Measurements from ENCODE around the gene ZDHHC19.
"Not testable (repeated sequence)": the region's sequence is repeated elsewhere in the genome, so short reads cannot be mapped to it uniquely, and the experiment has no call there.

ZDHHC19 gene

GRCh38 chr3:196205442-196206205 is 5.6 kb downstream of the ZDHHC19 start:
- not testable (repeated sequence) for DNase-seq (ENCODE audit: low read depth in 1 of 2, low spot score in 1 of 2)

GRCh38 chr3:196203846-196204245 is 7.4 kb downstream of the ZDHHC19 start:
- no peak for DNase-seq (ENCODE audit: low read depth in 1 of 2, low spot score in 1 of 2)

GRCh38 chr3:196202516-196202970 is 8.7 kb downstream of the ZDHHC19 start:
- DNase-seq (ENCODE audit: low read depth in 1 of 2, low spot score in 1 of 2): no peak

- no peak for DNase-seq (ENCODE audit: low read depth in 1 of 2, low spot score in 1 of 2)
Measured at GRCh38 chr3:196198771-196199753, 12.1 kb downstream of the ZDHHC19 start.

- no peak for DNase-seq (ENCODE audit: low read depth in 1 of 2, low spot score in 1 of 2)
Measured at GRCh38 chr3:196198081-196198675, 13.0 kb downstream of the ZDHHC19 start.

GRCh38 chr3:196197524-196197923 is 13.7 kb downstream of the ZDHHC19 start:
- no peak for DNase-seq (ENCODE audit: low read depth in 1 of 2, low spot score in 1 of 2)

- DNase-seq (ENCODE audit: low read depth in 1 of 2, low spot score in 1 of 2): no peak
Measured at GRCh38 chr3:196195664-196196265, 15.4 kb downstream of the ZDHHC19 start.

GRCh38 chr3:196194542-196194915 is 16.7 kb downstream of the ZDHHC19 start:
- no peak for DNase-seq (ENCODE audit: low read depth in 1 of 2, low spot score in 1 of 2)

- DNase-seq (ENCODE audit: low read depth in 1 of 2, low spot score in 1 of 2): no peak
Measured at GRCh38 chr3:196193736-196194541, 17.3 kb downstream of the ZDHHC19 start.

GRCh38 chr3:196193133-196193735 is 18.0 kb downstream of the ZDHHC19 start:
- DNase-seq (ENCODE audit: low read depth in 1 of 2, low spot score in 1 of 2): no peak

- DNase-seq (ENCODE audit: low read depth in 1 of 2, low spot score in 1 of 2): no peak
Measured at GRCh38 chr3:196192524-196193051, 18.6 kb downstream of the ZDHHC19 start.

- DNase-seq (ENCODE audit: low read depth in 1 of 2, low spot score in 1 of 2): peak in 1 of 2 donors; percentile 29
Measured at GRCh38 chr3:196192036-196192523, 19.1 kb downstream of the ZDHHC19 start.

GRCh38 chr3:196189566-196190347 is 21.4 kb downstream of the ZDHHC19 start:
- no peak for DNase-seq (ENCODE audit: low read depth in 1 of 2, low spot score in 1 of 2)

GRCh38 chr3:196186651-196187573 is 24.3 kb downstream of the ZDHHC19 start:
- DNase-seq (ENCODE audit: low read depth in 1 of 2, low spot score in 1 of 2): no peak

GRCh38 chr3:196184881-196185280 is 26.3 kb downstream of the ZDHHC19 start:
- no peak for DNase-seq (ENCODE audit: low read depth in 1 of 2, low spot score in 1 of 2)

- not testable (repeated sequence) for DNase-seq (ENCODE audit: low read depth in 1 of 2, low spot score in 1 of 2)
Measured at GRCh38 chr3:196184169-196184432, 27.1 kb downstream of the ZDHHC19 start.

- DNase-seq (ENCODE audit: low read depth in 1 of 2, low spot score in 1 of 2): no peak
Measured at GRCh38 chr3:196181127-196181546, 30.1 kb downstream of the ZDHHC19 start.

GRCh38 chr3:196180346-196180745 is 30.9 kb downstream of the ZDHHC19 start:
- no peak for DNase-seq (ENCODE audit: low read depth in 1 of 2, low spot score in 1 of 2)
